ELR (cell line): ENCODE data around the gene ACSL1.

ENCODE experiments used
- DNase-seq: peaks from one replicate; pipeline ENCODE4 v3.0.0-alpha.2; 2015; ENCODE audit warnings: low read depth

Gene ACSL1

DNA sequence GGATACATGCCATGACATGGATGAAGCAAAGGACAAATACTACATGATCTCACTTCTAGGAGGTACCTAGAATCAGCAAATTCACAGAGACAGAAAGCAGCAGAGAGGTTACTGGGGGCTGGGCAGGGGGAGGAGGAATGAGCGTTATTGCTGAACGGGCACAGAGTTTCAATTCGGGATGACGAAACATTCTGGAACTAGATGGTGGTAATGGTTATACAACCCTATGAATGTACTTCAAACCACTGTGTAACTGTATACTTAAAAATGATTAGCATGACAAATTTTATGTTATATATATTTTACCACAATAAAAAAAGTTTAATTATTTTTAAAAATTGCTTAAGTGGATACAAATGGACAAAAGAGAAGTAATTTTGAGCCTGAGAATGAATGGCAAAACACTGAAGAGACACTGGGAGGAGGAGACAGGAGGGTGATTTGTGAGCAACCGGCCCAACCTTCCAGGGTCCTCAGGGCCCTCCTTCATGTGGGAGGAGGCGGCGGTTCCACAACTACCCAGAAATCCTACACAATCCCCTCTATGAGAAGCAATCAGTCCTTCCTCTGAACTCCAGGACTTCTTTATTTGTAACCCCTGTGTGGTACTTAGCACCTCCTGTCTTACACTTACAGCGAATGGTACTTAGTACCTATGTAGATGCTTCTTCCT is 14.1 kb downstream of the ACSL1 start:
- DNase-seq = no peak

GRCh38 chr4:184810720-184811119 is 15.0 kb downstream of the ACSL1 start:
- no peak for DNase-seq

DNA sequence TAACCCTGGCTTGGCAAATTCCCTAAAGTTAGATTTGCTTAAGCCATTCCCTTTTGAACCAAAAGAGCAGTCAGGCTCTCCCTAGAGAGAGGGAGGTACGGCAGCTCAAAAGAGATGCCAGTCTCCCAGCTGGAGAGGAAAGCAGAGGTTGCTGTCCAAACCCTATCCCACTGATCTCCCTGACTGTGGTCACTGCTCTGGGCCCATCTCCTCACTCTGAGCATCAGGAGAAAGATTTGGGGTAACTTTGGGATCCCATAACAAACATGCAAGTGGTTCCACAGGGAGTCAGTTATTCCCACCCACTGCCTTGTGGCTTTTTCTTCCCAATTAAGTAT is 17.1 kb downstream of the ACSL1 start:
- DNase-seq = no peak

GRCh38 chr4:184807797-184808712 is 17.7 kb downstream of the ACSL1 start:
- peak; percentile 78 for DNase-seq

DNA sequence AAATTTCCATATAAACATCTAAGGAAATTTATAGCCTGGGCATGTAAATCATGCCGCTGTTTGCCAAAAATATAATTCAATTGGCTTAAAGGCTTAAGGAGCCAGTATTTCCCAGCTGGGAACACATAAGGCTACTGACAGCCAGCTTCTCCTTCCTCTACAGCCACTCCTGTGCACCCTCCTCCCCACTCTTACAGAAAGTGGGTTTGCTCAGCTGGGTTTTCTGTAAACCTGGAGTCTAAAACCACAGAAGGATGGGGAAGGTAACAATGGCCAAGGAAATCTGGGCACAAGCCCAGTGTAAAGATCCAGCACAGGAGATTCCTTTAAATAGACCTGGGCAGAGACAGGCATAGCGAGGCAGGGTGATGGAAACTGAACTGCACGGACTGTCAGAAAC is 18.5 kb downstream of the ACSL1 start:
- no peak for DNase-seq

GRCh38 chr4:184806711-184807110 is 19.1 kb downstream of the ACSL1 start:
- DNase-seq = no peak

DNA sequence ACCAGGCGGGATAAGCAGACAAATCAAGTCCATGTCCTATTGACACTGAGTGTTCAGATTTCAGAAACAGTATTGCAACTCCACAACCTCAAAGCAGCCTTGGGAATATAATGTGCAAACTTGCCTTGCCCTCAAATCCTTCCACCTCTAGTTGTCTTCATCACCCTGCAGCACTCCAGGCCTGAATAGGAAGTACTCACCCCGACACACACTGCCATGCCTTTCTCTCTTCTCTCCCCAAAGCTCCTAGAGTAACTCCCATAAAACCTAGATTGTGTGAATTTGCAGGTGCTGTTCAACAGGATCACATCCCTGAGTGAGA is 19.6 kb downstream of the ACSL1 start:
- no peak for DNase-seq

DNA sequence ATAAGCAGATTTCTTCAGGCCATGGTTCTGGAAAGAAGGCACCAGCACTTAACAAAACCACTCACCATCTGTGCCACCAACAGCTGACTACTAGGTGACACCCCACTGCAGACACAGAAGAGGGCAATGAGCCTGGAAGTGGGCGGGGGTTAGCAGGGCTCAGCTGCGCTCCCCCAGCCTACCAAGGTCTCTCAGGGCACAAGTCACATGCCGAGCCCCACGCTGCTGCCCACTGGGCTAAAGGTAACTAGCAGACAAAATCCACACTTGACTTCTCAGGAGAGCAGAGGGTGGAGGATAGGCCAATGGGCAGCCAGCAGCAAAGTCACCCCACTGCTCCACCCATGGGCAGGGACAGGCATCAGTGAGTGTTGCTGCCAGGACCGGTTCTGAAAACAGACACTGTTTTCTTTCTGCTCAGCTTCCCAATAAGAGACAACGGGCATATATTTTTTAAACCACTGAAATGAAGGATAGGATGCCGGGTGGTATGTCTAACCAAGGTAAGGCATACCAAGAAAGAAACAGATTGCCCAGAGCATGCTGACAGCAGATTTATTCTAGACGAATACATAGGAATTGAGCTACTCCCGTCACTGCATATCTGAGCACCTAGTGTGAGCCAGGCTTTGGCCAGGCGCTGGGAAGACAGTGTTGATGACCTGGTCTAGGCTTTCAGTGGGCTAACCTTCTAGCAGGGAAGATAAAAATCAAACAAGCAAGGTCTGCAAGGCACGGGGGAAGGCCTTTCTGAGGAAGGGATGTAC is 20.1 kb downstream of the ACSL1 start:
- DNase-seq = no peak

DNA sequence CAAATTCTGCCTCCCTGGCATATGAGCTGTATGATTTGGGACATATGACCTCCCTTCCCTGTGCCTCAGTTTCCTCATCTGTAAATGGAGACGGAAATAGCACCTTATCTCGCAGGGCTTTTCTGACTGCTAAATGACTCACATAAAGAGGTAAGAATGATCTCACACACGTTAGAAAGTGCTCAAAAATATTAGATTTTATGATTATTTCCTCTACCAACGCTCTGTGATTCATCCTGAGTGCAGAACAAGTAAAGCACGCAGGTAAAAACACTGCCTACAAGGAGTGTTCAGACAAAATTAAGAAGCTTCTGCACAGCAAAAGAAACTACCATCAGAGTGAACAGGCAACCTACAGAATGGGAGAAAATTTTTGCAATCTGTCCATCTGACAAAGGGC is 21.1 kb downstream of the ACSL1 start:
- DNase-seq = no peak

DNA sequence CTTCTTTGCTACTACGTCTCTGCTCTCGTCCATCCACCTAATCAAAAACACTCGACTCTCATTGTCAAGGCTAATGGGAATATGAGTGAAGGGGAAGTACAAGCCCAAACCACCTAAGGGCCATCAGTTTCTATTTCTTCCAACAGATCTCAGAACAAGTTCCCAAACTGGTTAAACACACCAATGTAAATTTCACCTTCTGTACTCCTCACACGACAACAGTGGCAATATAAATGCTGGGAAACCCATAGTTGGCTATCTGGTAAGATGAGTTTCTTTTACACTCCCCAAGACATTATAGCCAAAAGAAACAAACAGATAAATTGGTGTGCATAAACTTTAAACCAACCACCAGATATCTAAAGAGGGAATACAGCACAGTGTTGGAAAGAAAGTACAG is 21.9 kb downstream of the ACSL1 start:
- DNase-seq = no peak

DNA sequence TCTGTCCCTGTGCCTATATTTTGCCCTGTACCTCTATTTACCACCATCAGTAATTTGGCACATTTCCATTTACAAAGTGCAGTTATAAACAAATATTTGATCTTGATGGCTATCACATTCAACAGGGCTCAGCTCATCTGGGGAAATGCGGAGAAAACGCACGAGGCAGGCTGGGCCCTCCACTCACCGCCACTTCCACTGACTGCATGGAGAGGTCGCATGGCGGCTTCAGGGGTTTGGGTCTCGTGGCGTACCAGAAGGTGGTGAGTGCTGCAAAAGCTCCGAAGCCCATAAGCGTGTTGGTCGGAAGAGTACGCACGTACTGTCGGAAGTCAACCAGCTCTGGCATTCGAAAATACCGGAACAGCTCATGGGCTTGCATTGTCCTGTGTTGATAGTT is 22.6 kb downstream of the ACSL1 start:
- no peak for DNase-seq

DNA sequence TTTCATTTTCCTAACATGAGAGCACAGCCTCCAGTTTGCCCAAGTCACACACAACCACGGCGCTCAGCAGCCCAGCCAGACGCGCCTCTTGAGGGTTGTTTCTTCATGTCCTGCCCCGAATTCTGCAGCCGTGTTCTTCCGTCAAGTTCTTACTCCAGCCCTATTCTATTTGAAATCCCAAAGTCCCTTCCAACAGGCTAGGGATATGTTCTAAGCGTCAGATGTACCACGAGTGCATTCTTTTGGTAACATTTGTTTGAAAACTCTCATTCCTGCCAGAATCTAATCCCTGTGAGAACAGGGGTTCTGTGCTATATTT is 23.1 kb downstream of the ACSL1 start:
- no peak for DNase-seq

GRCh38 chr4:184801781-184802696 is 23.7 kb downstream of the ACSL1 start:
- DNase-seq = no peak

DNA sequence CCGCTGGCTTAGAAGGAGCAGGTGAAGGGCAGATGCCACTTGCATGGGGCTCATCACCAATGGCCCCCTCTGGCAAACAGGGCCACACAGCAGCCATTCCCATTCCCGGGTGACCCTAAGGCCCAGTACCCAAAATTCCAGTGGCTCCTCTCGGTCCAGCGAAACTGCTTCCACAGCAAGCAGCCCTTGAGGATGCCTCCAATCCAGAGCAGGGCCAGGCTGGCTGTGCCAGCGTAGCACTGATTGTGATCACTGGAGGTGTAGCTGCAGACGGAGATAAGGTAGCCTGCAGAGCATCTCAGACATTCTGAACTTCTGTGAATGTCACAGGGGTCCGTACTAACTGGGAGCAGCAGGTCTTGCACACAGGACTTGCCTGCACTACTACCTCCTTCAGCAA is 27.3 kb downstream of the ACSL1 start:
- no peak for DNase-seq

DNA sequence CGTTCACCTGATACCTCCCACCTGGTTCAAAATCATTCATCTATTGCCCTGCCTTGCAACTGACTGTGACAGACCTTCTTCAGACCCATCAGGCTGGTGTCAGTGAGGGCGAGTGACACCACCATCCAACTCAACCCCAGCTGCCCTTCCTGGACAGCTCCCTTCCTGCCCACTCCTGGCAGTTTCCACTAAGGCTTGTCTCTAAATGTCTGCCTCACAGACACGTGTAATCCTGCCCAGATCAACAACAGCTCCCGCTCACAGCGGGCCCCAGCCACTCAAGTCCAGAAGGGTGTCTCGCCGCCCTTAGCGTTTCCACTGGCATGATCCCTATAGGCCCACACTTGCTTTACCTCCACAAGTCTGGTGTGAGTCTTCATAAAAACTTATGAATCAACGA is 28.9 kb downstream of the ACSL1 start:
- DNase-seq = no peak

GRCh38 chr4:184795214-184795844 is 30.4 kb downstream of the ACSL1 start:
- no peak for DNase-seq

DNA sequence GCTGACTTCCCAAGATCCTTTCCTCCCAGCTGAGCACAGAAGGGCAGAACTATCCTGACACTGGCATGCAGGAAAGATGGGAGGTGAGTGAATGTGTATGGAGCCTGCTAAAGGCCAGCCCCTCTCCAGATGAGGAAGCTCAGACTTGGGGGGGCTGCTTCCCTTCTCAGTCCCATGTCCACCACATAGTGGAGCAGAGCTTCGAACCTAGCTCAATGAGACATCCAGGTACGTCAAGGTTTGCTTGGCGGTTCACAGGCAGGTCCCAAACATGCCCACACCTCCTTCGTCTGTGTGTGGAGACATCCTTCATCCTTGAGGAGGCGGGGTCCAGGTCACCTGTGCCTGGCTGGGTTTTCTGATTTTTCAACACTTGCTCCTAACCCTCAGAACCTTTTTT is 31.3 kb downstream of the ACSL1 start:
- no peak for DNase-seq

DNA sequence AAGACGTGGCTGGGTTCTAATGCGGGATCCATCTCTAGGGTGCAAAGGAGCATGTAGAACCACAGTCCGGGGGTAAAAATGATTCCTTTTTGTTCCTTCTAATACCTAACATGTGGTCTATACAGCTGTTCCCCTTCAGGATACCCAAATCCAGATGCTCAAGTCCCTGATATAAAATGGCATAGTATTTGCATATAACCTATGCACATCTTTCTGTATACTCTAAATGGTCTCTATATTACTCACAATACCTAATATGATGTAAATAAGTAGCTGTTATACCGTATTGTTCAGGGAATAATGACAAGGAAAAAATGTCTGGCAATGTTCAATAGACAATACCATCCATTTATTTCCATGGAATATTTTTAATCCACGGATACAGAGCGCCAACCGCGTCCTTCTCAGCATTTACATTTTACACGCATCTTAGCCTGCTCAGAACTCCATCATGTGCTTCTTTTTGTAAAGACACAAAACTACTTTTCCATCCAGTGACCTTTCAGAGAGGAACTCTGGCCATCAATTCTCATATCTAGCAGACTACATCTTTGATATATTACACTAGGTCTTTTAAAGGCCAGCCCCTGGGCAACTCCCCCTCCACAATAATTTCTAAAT is 31.9 kb downstream of the ACSL1 start:
- no peak for DNase-seq

DNA sequence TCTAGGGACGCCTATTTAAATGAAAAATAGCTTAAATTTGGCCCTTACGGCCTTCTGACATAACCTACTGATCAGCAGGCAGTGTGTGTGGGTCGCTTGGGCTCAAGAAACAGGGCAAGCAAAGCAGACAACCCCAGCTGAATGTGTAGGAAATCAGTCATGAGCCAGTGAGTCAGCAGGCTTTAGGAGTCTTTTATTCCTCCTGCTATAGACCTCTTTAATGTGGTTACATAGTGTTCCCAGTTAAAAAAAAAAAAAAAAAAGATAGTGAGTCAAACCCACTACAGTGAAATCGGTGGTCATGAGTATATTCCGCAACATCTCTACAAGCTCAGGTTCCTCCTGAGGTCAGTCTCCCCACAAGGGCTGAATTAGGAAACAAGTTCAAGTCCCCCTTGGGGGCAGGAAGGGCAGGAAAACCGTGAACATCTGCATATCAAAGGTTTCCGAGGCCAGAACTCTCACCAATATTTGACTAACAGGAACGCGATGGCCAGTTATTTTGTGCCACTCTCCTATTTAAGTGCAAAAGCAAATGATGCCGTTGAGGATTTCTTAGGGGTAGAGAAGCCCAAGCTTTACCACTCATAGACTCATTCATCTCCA is 32.7 kb downstream of the ACSL1 start:
- DNase-seq = peak; percentile 96

DNA sequence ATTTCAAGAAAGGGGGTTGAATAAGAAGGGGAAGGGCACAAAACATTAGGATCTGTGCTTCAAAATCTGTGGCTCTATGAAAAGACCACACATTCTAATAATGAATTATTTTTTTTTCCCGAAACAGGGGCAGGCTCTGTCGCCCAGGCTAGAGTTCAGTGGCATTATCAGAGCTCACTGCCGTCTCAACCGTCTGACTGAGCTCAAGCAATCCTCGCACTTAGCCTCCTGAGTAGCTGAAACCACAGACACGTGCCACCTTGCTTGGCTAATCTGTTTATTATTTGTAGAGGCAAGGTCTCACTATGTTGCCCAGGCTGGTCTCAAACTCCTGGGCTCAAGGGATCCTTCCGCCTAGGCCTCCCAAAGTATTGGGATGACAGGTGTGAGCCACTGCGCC is 33.4 kb downstream of the ACSL1 start:
- peak; percentile 37 for DNase-seq

DNA sequence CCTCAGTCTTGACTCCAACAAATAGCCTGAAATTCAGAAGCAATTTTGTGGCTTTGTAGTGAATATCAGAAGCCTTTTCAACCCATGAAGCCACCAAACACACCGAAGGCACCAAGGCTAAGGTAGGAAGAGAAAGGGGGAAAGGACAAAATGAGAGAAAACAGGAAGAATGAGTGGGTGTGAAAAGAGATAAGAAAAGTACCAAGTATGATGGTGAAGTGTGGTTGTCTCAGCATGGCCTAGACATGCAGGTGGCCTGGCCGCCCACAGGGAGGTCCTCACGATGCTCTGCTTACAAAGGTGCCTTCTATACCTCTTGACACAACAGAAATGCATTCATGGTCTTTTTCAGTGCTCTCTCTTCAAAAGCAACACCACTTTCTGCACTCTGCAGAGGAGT is 34.9 kb downstream of the ACSL1 start:
- DNase-seq = no peak
